Lung (tissue), 12 donors: Measurements from ENCODE around the gene PI16. TPM values are rescaled to one million over a fixed set of nuclear protein-coding genes. Genes with fewer than 3 reads are reported as not detected.
A peak's percentile ranks its signal among the peaks of the same experiment; 100 is the strongest.

Experiments used
- ATAC-seq: fragments of 200-7000 bp; cut with Tn5 transposase; one replicate; pipeline ENCODE4 v1.9.1; 2020; ENCODE audit warnings: moderate number of reproducible peaks; ENCODE audit not compliant: insufficient read depth, low FRiP score
- DNase-seq, 3 donors: peaks; one replicate each; pipeline ENCODE4 v3.0.0-alpha.2; 2013 to 2017
- H3K27ac ChIP-seq, 2 donors: one replicate each; pipeline ENCODE4 v1.5.1; 2013; ENCODE audit warnings: mild to moderate bottlenecking in 2 of 2, moderate library complexity in 2 of 2, control low read depth in 1 of 2, inconsistent platforms in 1 of 2, low read depth in 1 of 2, low read length in 1 of 2
- H3K27me3 ChIP-seq, 3 donors: one replicate each; pipeline ENCODE4 v1.5.1; 2013; ENCODE audit warnings: low read length in 2 of 3; ENCODE audit not compliant: control insufficient read depth in 3 of 3, insufficient read depth in 3 of 3
- H3K36me3 ChIP-seq, 4 donors: one replicate each; pipeline ENCODE4 v1.5.1; 2013; ENCODE audit warnings: low read length in 4 of 4, mild to moderate bottlenecking in 1 of 4, moderate library complexity in 1 of 4; ENCODE audit not compliant: control insufficient read depth in 4 of 4, insufficient read depth in 4 of 4
- H3K4me1 ChIP-seq, 5 donors: one replicate each; pipeline ENCODE4 v1.5.1; 2013; ENCODE audit warnings: low read length in 5 of 5, mild to moderate bottlenecking in 2 of 5, moderate library complexity in 1 of 5; ENCODE audit not compliant: control insufficient read depth in 5 of 5, insufficient read depth in 5 of 5
- H3K4me3 ChIP-seq: one replicate; pipeline ENCODE4 v1.5.1; 2013; ENCODE audit warnings: mild to moderate bottlenecking, control low read depth, moderate library complexity
- H3K9ac ChIP-seq, 2 donors: one replicate each; pipeline ENCODE4 v1.5.1; 2013; ENCODE audit warnings: low read length in 2 of 2, control low read depth in 1 of 2; ENCODE audit not compliant: insufficient read depth in 1 of 2
- H3K9me3 ChIP-seq, 4 donors: one replicate each; pipeline ENCODE4 v1.5.1; 2013; ENCODE audit warnings: low read length in 3 of 4, mild to moderate bottlenecking in 1 of 4, moderate library complexity in 1 of 4; ENCODE audit not compliant: control insufficient read depth in 4 of 4, insufficient read depth in 3 of 4
- CTCF ChIP-seq: IDR thresholded peaks from 2 replicates; pipeline ENCODE4 v1.5.1; 2012; ENCODE audit warnings: mild to moderate bottlenecking; ENCODE audit errors: control extremely low read depth, extremely low read depth
- WGBS, 2 donors: extraction: QIAGEN DNeasy Blood & Tissue Kit; methylation state at CpG; one replicate each; pipeline ENCODE4 v1.1.7; 2013; 5-methylcytosine and 5-hydroxymethylcytosine counted together
- polyA plus RNA-seq, 2 donors: library from polyadenylated mRNA; stranded (reverse); fragments of 200-250 nt; gene quantifications; one replicate each; pipeline ENCODE4 v1.2.1, GENCODE V29; 2013
- total RNA-seq, 2 donors: library from RNA; depleted of rRNA in 1 of 2; stranded (reverse); fragments of >200 nt in 1 of 2; gene quantifications; one replicate each; pipeline ENCODE4 v1.2.1, GENCODE V29; 2014 to 2021
- donor health status: control.
- donor health status: control.
- donor health status: Bipolar disorder and iron deficiency.
- donor health status: healthy.
- donor health status: DM: yes; HTN: yes; CAD: no.

PI16 gene
- total and polyA plus RNA-seq, 4 donors: 0.60 to 4.3 (median 2.8) TPM

GRCh38 chr6:36980876-36981619 is 26.5 kb downstream of the PI16 start:
- WGBS, 2 donors: 75 to 84% methylated on average over 14 of the region's 14 CpGs
- peaks cover 10 to 31% (median 20%) of the 10 kb centered on the region in 4 donors for H3K36me3 ChIP-seq
- no peak for ATAC-seq

GRCh38 chr6:36983538-36983937 is 29.0 kb downstream of the PI16 start:
- TF ChIP-seq CTCF: no peak
- Histone ChIP-seq H3K27me3 (no peaks in the 10 kb centered on the region), H3K9me3 (no peaks in the 10 kb centered on the region), H3K4me3 (no peak overlapping the region), H3K9ac (peak overlapping the region in 1 of 2 donors; percentile 73), H3K27ac (no peak overlapping the region), H3K4me1 (peaks cover 7 to 42% (median 15%) of the 10 kb centered on the region in 5 donors), H3K36me3 (peaks cover 0 to 10% (median 4%) of the 10 kb centered on the region in 4 donors)
- ATAC-seq (no peak), DNase-seq (no peak)
- 91 to 97% methylated on average over 3 of the region's 3 CpGs for WGBS, 2 donors

More at GRCh38 chr6:36980876-36981619, 26.5 kb downstream of the PI16 start:
- H3K9me3 ChIP-seq: no peaks in the 10 kb centered on the region
- DNase-seq: peak in 2 of 3 donors; percentile 24 to 29
- no peak for TF ChIP-seq CTCF
- H3K27me3 ChIP-seq: no peaks in the 10 kb centered on the region
- no peak overlapping the region for H3K27ac ChIP-seq
- H3K9ac ChIP-seq: no peak overlapping the region
- H3K4me3 ChIP-seq: no peak overlapping the region
- peaks cover 0 to 33% (median 13%) of the 10 kb centered on the region in 5 donors for H3K4me1 ChIP-seq

GRCh38 chr6:36984581-36985416 is 30.3 kb downstream of the PI16 start:
- Histone ChIP-seq H3K27ac (peak overlapping the region; percentile 74 to 98), H3K4me1 (peaks cover 7 to 30% (median 15%) of the 10 kb centered on the region in 5 donors), H3K9ac (peak overlapping the region; percentile 72 to 73), H3K4me3 (peak overlapping the region; percentile 100), H3K36me3 (peaks cover 0 to 5% (median 4%) of the 10 kb centered on the region in 4 donors), H3K9me3 (no peaks in the 10 kb centered on the region), H3K27me3 (no peaks in the 10 kb centered on the region)
- WGBS, 2 donors: 6 to 10% methylated on average over 19 of the region's 19 CpGs
- no peak for ATAC-seq
- TF ChIP-seq CTCF: no peak
- peak; percentile 77 to 81 (median 80) for DNase-seq
